Neural crest cell (in vitro differentiated cells): ENCODE results near the gene NOP9. TPM values are rescaled to one million over a fixed set of nuclear protein-coding genes. Genes with fewer than 3 reads are reported as not detected.

ENCODE experiments used
- DNase-seq: peaks from one replicate; pipeline ENCODE4 v3.0.0; 2021; ENCODE audit warnings: low read depth, mixed read lengths, low spot score
- H3K27ac Mint-ChIP-seq: one replicate; pipeline ENCODE4 v1.8.0; 2021; ENCODE audit warnings: mild to moderate bottlenecking, mixed read lengths; ENCODE audit not compliant: unreplicated experiment
- H3K27me3 Mint-ChIP-seq: 2 replicates; pipeline ENCODE4 v1.8.0; 2021; ENCODE audit warnings: low read depth, mild to moderate bottlenecking, mixed read lengths
- H3K36me3 Mint-ChIP-seq: 2 replicates; pipeline ENCODE4 v1.8.0; 2021; ENCODE audit warnings: low read depth, mild to moderate bottlenecking, mixed read lengths
- H3K4me1 Mint-ChIP-seq: 2 replicates; pipeline ENCODE4 v1.8.0; 2021; ENCODE audit warnings: mixed read lengths
- H3K4me3 Mint-ChIP-seq: one replicate; pipeline ENCODE4 v1.8.0; 2021; ENCODE audit warnings: mild to moderate bottlenecking, mixed read lengths
- H3K9me3 Mint-ChIP-seq: 2 replicates; pipeline ENCODE4 v1.8.0; 2021; ENCODE audit warnings: mixed read lengths
- CTCF ChIP-seq: fragments of 200-600 bp; sonication (generic); conservative IDR thresholded peaks from 2 replicates; pipeline ENCODE4 v1.5.0; 2021; ENCODE audit warnings: antibody characterized with exemption, mild to moderate bottlenecking
- total RNA-seq: library from RNA; stranded (reverse); gene quantifications from 2 replicates; pipeline ENCODE4 v1.2.1, GENCODE V29; 2021

The NOP9 gene
- total RNA-seq, 1 donor from 2014 or later: 34.5 TPM

DNA sequence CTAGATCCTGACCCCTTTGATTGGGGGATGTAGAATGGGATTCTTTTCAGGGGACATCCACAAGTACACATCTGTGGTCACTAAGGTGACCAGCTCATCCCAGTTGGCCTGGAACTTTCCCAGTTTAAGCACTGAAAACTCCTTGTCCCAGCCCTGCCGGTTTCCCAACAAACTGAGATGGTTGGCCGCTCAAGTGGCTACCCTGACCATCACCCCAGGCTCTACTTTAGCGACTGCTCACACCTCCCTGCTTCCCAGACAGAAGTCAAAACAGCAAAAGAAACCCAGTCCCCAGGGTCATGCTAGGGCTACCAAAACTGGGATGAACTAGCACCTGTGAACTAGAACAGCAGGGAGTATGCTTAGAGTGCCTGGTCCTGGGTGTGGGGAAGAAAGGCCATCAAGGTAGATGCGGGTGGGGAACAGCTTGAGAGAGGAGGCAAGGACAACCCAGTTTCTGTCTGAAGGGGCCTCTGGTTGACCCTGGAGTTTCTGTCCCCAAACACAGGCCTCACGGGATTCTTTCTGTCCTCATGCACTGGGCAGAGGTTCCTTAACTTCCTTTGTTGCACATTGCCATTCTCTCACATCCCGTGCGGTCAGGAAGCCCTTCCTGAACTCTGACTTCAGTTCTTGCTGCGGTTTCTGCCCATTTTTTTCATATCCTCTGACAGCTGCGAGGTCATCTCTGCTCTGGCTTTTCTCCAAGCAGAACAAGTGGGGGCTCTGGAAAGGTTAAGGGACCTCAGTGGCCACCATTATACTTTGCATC lies 13.3 kb downstream of the NOP9 start:
- Mint-ChIP-seq H3K36me3 (peaks cover 2% of the 10 kb centered on the region), H3K27ac (no peak overlapping the region), H3K4me1 (peaks cover 3% of the 10 kb centered on the region), H3K27me3 (peaks cover 9% of the 10 kb centered on the region), H3K4me3 (no peak overlapping the region), H3K9me3 (no peaks in the 10 kb centered on the region)
- DNase-seq: no peak
- no peak for TF ChIP-seq CTCF

DNA sequence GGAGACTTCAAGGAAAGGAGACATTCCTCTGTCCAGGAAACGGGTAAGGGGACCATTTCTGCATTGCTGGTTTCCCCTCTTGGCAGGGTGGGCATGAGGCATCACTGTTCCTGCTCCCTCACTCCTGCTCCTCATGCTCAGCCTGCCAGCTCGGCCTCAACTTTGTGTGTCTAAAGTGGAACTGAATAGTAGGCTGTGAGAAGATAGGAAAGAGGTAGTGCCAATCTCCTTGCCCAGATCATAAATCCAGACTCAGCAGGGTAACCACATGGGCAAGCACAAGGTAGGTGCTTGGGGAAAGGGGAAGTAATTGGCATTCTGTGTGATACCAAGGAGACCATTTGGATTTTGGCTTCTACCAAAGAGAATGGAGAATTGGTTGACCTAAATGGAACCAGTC lies 14.3 kb downstream of the NOP9 start:
- Mint-ChIP-seq H3K36me3 (no peaks in the 10 kb centered on the region), H3K27ac (no peak overlapping the region), H3K4me3 (no peak overlapping the region), H3K27me3 (peaks cover 18% of the 10 kb centered on the region), H3K9me3 (no peaks in the 10 kb centered on the region), H3K4me1 (no peaks in the 10 kb centered on the region)
- DNase-seq: no peak
- TF ChIP-seq CTCF: no peak

DNA sequence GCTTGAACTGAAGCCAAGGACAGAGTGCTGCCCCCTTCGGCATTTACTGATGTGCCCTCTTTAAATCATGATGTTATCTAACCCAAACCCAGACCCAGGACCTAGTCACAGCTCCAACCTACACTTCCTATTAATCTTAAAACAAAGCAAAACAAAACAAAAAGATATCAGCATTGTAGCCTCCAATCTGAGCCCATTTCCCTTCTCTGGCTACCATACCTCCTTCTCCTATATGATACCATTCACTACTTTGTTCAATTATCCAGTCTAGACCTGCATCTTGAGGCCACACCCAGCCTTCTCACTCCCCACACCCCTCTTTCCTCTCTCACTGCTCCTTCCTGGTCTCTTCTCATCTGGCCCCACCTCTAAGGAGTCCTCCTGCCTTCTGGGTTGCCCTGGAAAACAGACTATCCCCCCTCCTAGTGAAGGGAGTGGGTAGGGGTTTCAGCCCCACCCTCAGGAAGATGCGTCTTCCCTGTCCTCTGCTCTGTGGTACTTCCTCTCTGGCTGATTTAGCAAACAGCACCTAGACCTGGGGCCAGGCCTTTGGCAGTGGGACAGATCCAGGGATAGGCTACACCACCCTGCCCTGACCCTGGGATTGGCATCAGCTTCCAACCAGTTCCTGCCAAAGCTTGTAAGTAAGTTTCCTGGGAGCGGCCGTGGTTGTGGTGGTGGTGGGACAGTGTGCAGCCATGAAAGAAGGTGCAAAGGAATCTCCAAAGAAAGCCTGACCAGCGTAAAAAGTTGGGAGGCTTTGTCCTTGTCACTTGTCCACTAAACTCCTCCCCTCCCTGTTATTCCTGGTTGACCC lies 14.9 kb downstream of the NOP9 start:
- H3K9me3 Mint-ChIP-seq: no peaks in the 10 kb centered on the region
- H3K27me3 Mint-ChIP-seq: peaks cover 25% of the 10 kb centered on the region
- no peak overlapping the region for H3K4me3 Mint-ChIP-seq
- no peaks in the 10 kb centered on the region for H3K4me1 Mint-ChIP-seq
- DNase-seq: no peak
- H3K36me3 Mint-ChIP-seq: no peaks in the 10 kb centered on the region
- TF ChIP-seq CTCF: no peak
- no peak overlapping the region for H3K27ac Mint-ChIP-seq

DNA sequence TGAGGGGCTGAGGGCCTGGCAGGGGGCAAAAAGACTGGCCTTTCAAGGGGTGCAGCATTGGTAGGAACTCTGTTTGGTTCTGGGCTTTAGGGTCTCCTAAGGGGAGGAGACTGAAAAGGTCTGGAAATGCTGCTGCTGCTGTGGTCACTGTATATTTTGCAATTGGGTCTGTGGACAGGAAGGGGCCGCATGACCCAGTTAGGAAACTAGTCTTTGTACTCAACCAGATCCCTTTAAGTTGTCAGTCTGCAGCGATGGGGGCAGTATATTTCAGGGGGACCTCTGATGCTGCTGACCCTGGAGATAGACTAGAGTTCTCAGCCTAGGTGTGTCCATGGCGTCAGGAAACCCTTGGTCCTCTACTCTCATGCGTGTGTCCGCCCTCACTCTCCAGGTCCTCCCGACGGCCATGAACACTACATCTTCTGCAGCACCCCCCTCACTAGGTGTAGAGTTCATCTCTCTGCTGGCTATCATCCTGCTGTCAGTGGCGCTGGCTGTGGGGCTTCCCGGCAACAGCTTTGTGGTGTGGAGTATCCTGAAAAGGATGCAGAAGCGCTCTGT lies 15.7 kb downstream of the NOP9 start:
- TF ChIP-seq CTCF: no peak
- H3K4me3 Mint-ChIP-seq: peak overlapping the region; percentile 15
- H3K4me1 Mint-ChIP-seq: no peaks in the 10 kb centered on the region
- no peak for DNase-seq
- no peaks in the 10 kb centered on the region for H3K36me3 Mint-ChIP-seq
- H3K9me3 Mint-ChIP-seq: no peaks in the 10 kb centered on the region
- peaks cover 33% of the 10 kb centered on the region for H3K27me3 Mint-ChIP-seq
- no peak overlapping the region for H3K27ac Mint-ChIP-seq

GRCh38 chr14:24315807-24316596 lies 16.4 kb downstream of the NOP9 start:
- no peak for DNase-seq
- no peaks in the 10 kb centered on the region for H3K4me1 Mint-ChIP-seq
- H3K27ac Mint-ChIP-seq: no peak overlapping the region
- H3K9me3 Mint-ChIP-seq: no peaks in the 10 kb centered on the region
- H3K27me3 Mint-ChIP-seq: peaks cover 34% of the 10 kb centered on the region
- H3K36me3 Mint-ChIP-seq: no peaks in the 10 kb centered on the region
- no peak overlapping the region for H3K4me3 Mint-ChIP-seq
- TF ChIP-seq CTCF: no peak
